Gastrocnemius medialis (tissue), 4 donors: ENCODE data around the gene PPP1R17. TPM values are rescaled to one million over a fixed set of nuclear protein-coding genes. Genes with fewer than 3 reads are reported as not detected.

Source experiments
- ATAC-seq, 2 donors: fragments of 150-250 bp; one replicate each; pipeline ENCODE4 v1.9.1; 2016
- DNase-seq, 2 donors: peaks; one replicate each; pipeline ENCODE4 v3.0.0-alpha.2; 2019
- H3K27ac ChIP-seq, 4 donors: fragments of 200-600 bp; sonication (generic); 1 replicate in 1 of 4; 2 replicates in 3 of 4; pipeline ENCODE4 v1.5.1; 2016 to 2018; ENCODE audit warnings: mild to moderate bottlenecking in 2 of 4, moderate library complexity in 1 of 4
- H3K27me3 ChIP-seq, 3 donors: fragments of 200-600 bp; sonication (generic) in 2 of 3; 1 replicate in 1 of 3; 2 replicates in 2 of 3; pipeline versions ENCODE4 v1.5.1 to v1.6.0; 2016 to 2019; ENCODE audit warnings: mild to moderate bottlenecking in 1 of 3, moderate library complexity in 1 of 3
- H3K36me3 ChIP-seq, 2 donors: fragments of 200-600 bp; sonication (generic) in 1 of 2; one replicate each; pipeline ENCODE4 v1.5.1; 2017 to 2018
- H3K4me1 ChIP-seq, 2 donors: fragments of 200-600 bp; sonication (generic) in 1 of 2; one replicate each; pipeline ENCODE4 v1.5.1; 2016 to 2017; ENCODE audit warnings: mild to moderate bottlenecking in 2 of 2
- H3K4me3 ChIP-seq, 4 donors: fragments of 200-600 bp; sonication (generic) in 3 of 4; 1 replicate in 1 of 4; 2 replicates in 3 of 4; pipeline ENCODE4 v1.5.1; 2016 to 2019; ENCODE audit warnings: mild to moderate bottlenecking in 2 of 4
- H3K9me3 ChIP-seq, 3 donors: fragments of 200-600 bp; sonication (generic) in 2 of 3; 1 replicate in 1 of 3; 2 replicates in 2 of 3; pipeline ENCODE4 v1.5.1; 2016 to 2019
- POLR2A ChIP-seq, 2 donors: fragments of 450-650 bp; IDR thresholded peaks; one replicate each; pipeline ENCODE4 v1.6.1; 2017; ENCODE audit warnings: antibody characterized with exemption in 2 of 2, mild to moderate bottlenecking in 2 of 2, moderate library complexity in 2 of 2
- in situ Hi-C, 4 donors: fragments of 200-750 bp; cut with MboI; loops; one replicate each; pipeline versions ENCODE4 v1.15.0 to v1.8.0; 2017; ENCODE audit warnings: low sequenced_read_pairs in 4 of 4
- intact Hi-C: fragments of 100-400 bp; cut with DNase I; formaldehyde crosslinking; loops from one replicate; pipeline ENCODE4 v1.15.1; 2023; ENCODE audit warnings: low total_unique reads
- total RNA-seq, 4 donors: library from RNA; depleted of rRNA; stranded (reverse); fragments of >200 nt; gene quantifications; one replicate each; pipeline versions ENCODE4 v1.1.0 to v1.2.3, GENCODE V29; 2016
- TF ChIP-seq, protein P1 (sequence below), 5 experiments: fragments of 450-650 bp in 3 of 5; fragments of 200-600 bp in 2 of 5; sonication (generic) in 2 of 5; IDR thresholded peaks in 4 of 5; conservative IDR thresholded peaks in 1 of 5; 1 replicate in 4 of 5; 2 replicates in 1 of 5; pipeline ENCODE4 v1.5.1; 2016 to 2019; ENCODE audit warnings: antibody characterized with exemption in 5 of 5, mild to moderate bottlenecking in 3 of 5, moderate library complexity in 3 of 5

The PPP1R17 gene
- total RNA-seq, 4 donors from 2014 or later: not detected

DNA sequence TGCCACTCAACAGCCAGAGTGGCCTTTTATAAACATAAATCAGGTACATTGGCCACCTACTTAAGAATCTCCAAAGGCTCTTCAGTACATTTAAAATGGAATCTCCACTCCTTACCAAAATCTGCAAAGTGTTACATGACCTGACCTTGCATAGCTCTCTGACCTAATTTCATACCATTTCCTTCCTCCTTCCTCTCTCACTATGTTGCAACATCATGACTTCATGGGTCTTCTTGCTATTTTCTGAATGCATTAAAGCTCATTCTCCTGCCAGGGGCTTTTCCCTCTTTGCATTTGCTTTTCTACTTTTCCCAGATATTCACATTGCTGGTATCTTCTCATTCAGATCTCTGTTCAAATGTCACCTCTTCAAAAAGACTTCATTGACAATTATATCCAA, 22.1 kb upstream of the PPP1R17 start:
- DNase-seq: no peak
- TF ChIP-seq, protein P1, sequence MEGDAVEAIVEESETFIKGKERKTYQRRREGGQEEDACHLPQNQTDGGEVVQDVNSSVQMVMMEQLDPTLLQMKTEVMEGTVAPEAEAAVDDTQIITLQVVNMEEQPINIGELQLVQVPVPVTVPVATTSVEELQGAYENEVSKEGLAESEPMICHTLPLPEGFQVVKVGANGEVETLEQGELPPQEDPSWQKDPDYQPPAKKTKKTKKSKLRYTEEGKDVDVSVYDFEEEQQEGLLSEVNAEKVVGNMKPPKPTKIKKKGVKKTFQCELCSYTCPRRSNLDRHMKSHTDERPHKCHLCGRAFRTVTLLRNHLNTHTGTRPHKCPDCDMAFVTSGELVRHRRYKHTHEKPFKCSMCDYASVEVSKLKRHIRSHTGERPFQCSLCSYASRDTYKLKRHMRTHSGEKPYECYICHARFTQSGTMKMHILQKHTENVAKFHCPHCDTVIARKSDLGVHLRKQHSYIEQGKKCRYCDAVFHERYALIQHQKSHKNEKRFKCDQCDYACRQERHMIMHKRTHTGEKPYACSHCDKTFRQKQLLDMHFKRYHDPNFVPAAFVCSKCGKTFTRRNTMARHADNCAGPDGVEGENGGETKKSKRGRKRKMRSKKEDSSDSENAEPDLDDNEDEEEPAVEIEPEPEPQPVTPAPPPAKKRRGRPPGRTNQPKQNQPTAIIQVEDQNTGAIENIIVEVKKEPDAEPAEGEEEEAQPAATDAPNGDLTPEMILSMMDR (IDR thresholded peaks at IDR 0.05 in 4 of 5, conservative IDR thresholded peaks at IDR 0.05 in 1 of 5): no peak
- no peak for TF ChIP-seq POLR2A (IDR thresholded peaks at IDR 0.05)
- Histone ChIP-seq H3K36me3 (no peaks in the 10 kb centered on the region), H3K27me3 (no peaks in the 10 kb centered on the region), H3K4me1 (no peaks in the 10 kb centered on the region), H3K4me3 (no peak overlapping the region), H3K27ac (no peak overlapping the region), H3K9me3 (no peaks in the 10 kb centered on the region)
- intact Hi-C loops (no loop called here), in situ Hi-C loops (no loop called here)
- no peak for ATAC-seq

DNA sequence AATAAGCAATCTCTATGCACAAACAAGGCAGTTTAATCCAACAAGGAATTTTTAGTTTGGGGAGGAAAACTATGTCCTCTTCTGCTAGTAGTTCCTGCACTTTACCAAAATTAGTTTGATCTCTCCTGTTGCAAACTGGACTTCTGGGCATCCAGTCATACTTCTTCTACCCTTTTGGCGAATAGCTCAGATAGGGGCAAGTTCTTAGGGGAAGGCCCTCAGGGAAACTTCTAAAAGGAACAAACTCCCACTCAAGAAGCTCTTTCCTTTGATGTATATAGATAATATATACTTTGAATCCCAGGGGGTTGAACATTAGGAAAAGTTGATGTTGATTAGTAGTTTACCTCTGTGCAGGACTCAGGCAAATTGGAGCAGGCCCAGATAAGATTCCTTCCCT, 21.5 kb upstream of the PPP1R17 start:
- Histone ChIP-seq H3K4me3 (no peak overlapping the region), H3K4me1 (no peaks in the 10 kb centered on the region), H3K9me3 (no peaks in the 10 kb centered on the region), H3K27ac (no peak overlapping the region), H3K36me3 (no peaks in the 10 kb centered on the region), H3K27me3 (no peaks in the 10 kb centered on the region)
- intact Hi-C loops (no loop called here), in situ Hi-C loops (no loop called here)
- TF ChIP-seq, protein P1 (IDR thresholded peaks at IDR 0.05 in 4 of 5, conservative IDR thresholded peaks at IDR 0.05 in 1 of 5): no peak
- TF ChIP-seq POLR2A (IDR thresholded peaks at IDR 0.05): no peak
- ATAC-seq (no peak), DNase-seq (no peak)

DNA sequence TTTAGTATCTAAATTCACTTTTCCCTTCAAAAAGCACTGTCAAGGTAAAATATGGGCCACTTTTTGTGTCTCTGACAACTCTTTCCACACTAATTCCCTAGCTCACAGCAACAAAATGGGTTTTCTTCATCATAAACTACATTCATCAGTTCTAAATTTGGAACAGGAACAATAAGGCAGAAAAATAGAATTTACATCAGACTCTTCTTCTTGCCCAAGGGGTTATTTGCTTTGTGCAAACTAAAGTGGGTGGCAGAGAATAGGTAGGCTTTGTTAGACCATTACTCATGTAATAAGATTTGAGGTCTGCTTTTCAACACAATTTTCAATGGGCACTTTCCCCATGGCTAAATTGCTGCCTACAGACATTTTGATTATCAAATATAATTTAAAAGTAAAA, 17.6 kb upstream of the PPP1R17 start:
- H3K4me1 ChIP-seq: no peaks in the 10 kb centered on the region
- no peak for DNase-seq
- H3K27ac ChIP-seq: no peak overlapping the region
- intact Hi-C loops (no loop called here), in situ Hi-C loops (no loop called here)
- no peaks in the 10 kb centered on the region for H3K27me3 ChIP-seq
- TF ChIP-seq POLR2A (IDR thresholded peaks at IDR 0.05): no peak
- TF ChIP-seq, protein P1 (IDR thresholded peaks at IDR 0.05 in 4 of 5, conservative IDR thresholded peaks at IDR 0.05 in 1 of 5): no peak
- H3K9me3 ChIP-seq: no peaks in the 10 kb centered on the region
- H3K36me3 ChIP-seq: no peaks in the 10 kb centered on the region
- no peak for ATAC-seq
- no peak overlapping the region for H3K4me3 ChIP-seq

DNA sequence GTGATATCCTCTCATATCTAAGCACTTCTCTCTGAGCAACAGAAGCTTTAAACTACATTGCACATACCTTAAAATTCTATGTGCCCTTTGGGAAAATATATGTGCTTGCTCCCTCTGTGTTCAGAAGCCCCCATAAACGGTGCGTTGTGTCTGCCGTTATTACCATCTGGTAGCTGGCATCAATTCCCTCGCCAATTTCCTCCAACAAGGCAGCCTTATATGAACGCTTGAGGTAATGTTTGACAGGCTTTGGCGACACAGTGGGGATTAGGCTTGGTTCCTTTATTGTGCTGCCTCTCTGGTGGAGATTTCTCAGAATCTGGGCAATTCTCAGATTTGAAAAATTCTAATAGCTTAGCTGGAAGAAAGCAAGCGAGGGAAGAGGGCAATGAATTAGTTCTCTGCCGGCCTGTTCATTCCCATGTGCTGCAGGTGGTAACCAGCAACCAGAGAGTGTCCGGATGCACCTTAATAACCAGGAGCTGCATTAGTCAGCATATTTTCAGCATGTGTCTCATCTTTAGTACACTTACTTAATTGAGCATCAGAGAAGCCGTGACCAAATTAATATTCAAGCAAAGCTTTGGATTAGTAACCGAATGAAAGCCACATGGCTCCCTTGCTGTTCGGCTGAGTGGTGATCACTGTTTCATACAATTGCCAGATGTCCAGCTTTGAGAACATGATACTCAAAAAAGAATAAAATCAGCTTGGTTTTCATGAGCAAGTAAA, 7.3 kb upstream of the PPP1R17 start:
- Histone ChIP-seq H3K9me3 (no peaks in the 10 kb centered on the region), H3K4me1 (no peaks in the 10 kb centered on the region), H3K36me3 (no peaks in the 10 kb centered on the region), H3K4me3 (no peak overlapping the region), H3K27ac (no peak overlapping the region), H3K27me3 (no peaks in the 10 kb centered on the region)
- ATAC-seq: no peak
- in situ Hi-C loops (no loop called here), intact Hi-C loops (no loop called here)
- TF ChIP-seq POLR2A (IDR thresholded peaks at IDR 0.05): no peak
- TF ChIP-seq, protein P1 (IDR thresholded peaks at IDR 0.05 in 4 of 5, conservative IDR thresholded peaks at IDR 0.05 in 1 of 5): no peak
- no peak for DNase-seq
